ENCODE results near the gene CYP1A2.
"Not testable (repeated sequence)": the region's sequence is repeated elsewhere in the genome, so short reads cannot be mapped to it uniquely, and the experiment has no call there.

Gene CYP1A2

DNA sequence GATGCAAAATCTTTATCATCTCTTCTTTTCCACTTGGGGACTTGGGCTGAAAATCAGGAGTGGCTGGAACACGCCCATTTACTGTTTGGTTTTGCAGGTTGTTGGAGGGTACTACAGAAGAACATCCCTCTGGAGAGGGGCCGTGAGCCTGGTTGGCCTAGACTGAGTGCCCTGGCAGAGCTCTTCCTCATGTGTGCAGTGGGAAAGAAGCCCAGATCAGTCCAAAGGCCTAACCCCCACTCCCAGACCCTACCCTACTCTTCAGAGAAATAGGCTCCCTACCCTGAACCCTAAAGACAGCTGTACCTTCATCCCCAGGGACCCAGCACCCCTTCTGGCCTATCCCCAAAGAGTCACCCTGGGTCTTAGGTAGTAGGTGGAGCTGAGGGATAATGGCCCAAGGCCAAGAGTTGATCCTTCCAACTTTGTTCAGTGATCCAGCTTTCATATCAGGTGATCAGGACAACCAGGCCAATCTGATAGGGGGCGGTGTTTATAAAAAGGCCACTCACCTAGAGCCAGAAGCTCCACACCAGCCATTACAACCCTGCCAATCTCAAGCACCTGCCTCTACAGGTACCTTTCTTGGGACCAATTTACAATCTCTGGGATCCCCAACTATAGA, at the start of gene CYP1A2:
CYP1A2 (plus strand) TSS at position 524 of the 625 bp plus-strand sequence. CDS start 894 bp downstream, outside the sequence.
- DNase-seq (ENCODE audit: low spot score), result no peak

GRCh38 chr15:74709011-74709410, 39.6 kb upstream of the CYP1A2 start:
- DNase-seq (ENCODE audit: low spot score), result no peak

- DNase-seq (ENCODE audit: low spot score), result no peak
These were observed 38.8 kb upstream of the CYP1A2 start for GRCh38 chr15:74709892-74710291.

GRCh38 chr15:74710319-74711094, 38.1 kb upstream of the CYP1A2 start:
- DNase-seq (ENCODE audit: low spot score), result no peak

- DNase-seq (ENCODE audit: low spot score), result no peak
These were observed 36.3 kb upstream of the CYP1A2 start for GRCh38 chr15:74712311-74712710.

DNA sequence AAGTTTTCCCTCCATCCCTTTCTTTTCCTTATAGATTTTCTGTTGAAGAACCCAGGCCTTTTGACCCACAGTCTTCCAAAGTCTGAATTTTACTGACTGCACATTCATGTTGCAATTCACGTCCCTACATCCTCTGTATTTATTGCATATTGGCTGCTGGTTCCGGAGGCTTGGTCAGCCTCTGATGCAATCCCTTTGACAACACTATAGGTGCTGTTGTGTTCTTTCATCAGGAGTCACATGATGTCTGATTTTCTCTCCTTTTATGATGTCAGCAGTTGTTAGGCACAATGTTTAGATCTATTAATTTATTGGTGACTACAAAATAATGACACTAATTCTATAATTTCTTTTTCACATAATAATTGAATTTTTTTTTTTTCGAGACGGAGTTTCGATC, 32.0 kb upstream of the CYP1A2 start:
- DNase-seq (ENCODE audit: low spot score), result no peak

DNA sequence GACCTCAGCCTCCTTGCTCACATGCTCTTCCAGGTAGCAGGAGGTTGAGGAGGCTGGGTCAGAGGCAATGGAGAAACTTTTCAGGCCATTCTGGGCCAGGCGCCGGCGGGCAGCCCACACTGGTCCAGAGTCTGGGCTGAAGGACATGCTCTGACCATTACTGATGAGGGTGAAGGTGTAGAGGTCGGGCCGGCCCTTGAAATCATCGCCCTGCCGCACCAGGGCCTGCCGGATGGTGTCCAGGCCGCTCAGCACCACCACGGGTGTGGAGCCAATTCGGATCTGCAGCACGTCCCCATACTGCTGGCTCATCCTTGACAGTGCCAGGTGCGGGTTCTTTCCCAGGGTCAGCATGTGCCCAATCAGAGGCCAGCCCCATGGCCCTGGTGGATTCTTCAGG, 26.1 kb upstream of the CYP1A2 start:
- DNase-seq (ENCODE audit: low spot score), result no peak

- DNase-seq (ENCODE audit: low spot score), result no peak
These were observed 25.5 kb upstream of the CYP1A2 start for GRCh38 chr15:74723187-74723586.

DNA sequence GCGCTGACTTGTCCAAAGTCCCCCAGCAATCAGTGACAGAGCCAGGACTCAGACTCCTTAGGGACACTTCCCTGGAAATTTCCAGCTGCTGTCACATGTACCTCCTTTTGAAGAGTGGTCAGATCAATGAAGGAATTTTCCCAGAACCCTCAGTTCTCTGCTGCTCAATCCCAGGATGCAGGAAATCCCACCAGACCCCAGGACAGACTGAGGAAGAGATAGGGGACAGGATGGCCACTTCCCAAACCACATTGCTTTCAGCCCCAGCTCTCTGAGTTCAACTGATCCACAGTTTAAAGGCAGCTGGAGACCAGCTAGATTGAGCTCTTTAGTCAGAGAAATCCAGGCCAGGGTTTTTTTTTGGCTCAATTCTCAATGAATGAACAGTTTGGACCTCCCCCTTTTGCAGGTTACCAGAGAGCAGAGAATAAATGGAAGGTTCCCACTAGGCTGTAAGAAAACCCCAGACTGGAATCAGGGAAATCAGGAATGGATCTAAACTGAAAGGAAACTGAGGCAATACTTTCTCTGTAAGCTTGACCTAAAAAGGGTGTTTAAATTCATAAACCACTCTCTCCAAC, 24.8 kb upstream of the CYP1A2 start:
- peak; percentile 49 for DNase-seq (ENCODE audit: low spot score)

DNA sequence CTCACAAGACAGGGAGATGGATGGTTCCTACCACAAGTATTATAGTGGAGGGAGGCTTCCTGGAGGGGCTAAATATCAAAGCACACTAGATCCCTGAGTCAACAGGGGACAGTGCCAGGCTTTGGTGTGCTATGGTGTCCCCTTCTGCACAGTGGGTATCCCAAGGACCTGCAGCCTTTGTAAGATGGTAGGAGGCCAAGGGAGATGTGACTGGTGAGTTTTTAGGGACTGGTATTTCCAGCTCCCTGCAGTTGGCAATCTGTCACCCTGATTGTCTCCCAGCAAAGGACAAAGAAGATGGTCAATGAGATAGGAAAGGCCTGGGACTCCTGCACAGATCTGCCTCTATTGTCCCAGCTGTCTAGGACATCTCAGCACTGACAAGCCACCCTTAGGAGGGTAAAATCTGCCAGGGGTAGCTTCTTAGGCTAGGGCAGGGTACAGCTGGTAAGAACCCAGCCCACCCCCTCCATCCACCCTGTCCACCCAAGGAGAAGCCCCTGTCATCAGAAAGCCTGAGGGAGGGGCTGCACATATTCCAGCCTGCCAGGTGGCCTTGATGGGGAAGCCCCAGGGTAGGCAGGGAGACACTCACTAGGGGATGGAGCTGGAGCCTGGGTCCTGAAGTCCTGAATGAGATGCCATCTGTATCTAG, 23.9 kb upstream of the CYP1A2 start:
- DNase-seq (ENCODE audit: low spot score), result no peak

DNA sequence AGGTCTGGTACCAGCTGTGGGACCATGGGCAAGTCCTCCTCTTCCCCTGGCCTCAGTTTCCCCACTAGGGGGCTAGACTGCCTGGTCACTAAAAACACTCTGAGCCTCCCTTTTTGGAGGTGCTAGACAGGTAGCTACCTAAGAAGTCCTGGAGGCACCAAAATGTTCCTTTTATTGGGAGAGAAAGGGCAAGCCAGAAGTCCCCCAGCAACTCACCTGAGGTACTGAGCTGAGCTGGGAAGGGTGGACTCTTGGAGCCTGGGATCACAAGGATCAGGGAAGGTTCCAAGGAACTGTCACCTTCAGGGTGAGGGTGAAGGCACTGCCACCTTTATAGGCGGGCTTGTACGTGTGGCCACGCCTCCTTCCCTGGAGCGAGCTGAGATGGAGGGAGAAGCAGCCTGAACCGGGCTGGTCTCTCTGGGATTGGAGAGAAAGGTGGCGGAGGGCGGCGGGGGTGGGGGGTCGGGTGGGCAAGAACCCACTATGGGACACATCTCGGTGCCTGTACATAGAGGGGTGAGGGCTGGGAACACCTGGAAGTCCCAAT, 23.3 kb upstream of the CYP1A2 start, which contains the start of gene CYP1A1:
CYP1A1 (minus strand) TSS at position 304 of the 550 bp plus-strand sequence. CDS start 2,431 bp downstream, outside the sequence.
- no peak for DNase-seq (ENCODE audit: low spot score)

DNA sequence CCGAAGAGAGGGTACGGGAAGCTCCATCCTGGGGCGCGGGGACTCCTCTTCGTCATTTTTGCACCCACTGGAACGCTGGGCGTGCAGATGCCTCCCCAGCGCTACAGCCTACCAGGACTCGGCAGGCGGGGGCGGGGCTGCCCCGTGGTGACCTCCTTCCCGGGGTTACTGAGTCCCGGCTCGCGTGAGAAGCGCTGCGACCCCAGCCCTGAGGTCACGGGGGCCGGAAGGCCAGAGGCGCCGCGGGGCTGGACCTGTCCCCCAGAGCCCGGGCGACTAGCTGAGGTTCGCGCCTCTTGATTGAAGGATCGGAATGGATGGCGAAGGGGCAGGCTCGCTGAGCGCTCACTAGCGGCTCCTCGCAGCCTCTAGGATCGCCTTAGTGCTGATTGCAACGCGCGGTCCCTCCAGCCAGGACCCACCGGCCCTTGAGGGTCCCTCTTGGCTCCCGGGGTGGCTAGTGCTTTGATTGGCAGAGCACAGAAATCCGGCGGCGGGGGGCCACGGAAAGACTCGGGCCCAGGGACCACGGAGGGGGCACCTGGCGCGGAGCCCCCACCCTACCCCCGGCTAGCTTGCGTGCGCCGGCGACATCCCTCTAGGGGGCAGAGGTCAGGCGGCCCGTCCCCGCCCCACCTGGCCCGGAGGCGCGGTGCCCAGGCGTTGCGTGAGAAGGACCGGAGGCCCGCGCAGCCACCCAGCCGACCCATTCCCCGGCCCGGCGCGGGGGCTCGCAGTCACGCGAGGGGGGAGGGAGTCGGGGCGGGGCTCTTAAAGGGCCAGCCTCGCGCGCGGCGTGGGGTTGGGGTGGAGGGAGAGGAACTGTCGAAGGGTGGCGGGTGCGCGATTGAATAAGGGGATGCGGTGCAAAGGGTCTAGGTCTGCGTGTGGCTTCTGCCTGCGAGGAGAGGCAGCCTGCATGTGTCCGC, 22.5 kb upstream of the CYP1A2 start:
- DNase-seq (ENCODE audit: low spot score), result no peak

- no peak for DNase-seq (ENCODE audit: low spot score)
These were observed 21.9 kb upstream of the CYP1A2 start for GRCh38 chr15:74726774-74727164.

DNA sequence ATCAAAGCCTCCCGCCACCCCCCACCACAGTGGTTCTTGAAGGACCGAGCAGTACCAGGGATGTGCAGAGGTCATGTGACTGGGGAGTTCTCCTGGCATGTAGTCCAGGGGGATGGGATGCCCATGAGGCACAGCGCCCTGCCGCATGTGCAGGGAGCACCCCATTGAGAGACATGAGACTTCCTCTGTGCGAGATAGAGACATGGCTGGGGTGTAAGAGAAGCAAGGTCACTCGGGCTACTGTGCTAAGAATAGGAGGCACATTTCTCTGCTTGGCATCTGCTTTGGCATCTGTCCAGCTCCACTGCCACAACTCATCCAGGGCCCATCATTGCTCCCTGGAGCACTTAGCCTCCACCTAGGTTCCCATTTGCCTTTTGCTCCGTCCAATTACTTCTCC, 20.9 kb upstream of the CYP1A2 start:
- no peak for DNase-seq (ENCODE audit: low spot score)

GRCh38 chr15:74728699-74729098, 19.9 kb upstream of the CYP1A2 start:
- not testable (repeated sequence) for DNase-seq (ENCODE audit: low spot score)

GRCh38 chr15:74729372-74729771, 19.3 kb upstream of the CYP1A2 start:
- DNase-seq (ENCODE audit: low spot score), result not testable (repeated sequence)

DNA sequence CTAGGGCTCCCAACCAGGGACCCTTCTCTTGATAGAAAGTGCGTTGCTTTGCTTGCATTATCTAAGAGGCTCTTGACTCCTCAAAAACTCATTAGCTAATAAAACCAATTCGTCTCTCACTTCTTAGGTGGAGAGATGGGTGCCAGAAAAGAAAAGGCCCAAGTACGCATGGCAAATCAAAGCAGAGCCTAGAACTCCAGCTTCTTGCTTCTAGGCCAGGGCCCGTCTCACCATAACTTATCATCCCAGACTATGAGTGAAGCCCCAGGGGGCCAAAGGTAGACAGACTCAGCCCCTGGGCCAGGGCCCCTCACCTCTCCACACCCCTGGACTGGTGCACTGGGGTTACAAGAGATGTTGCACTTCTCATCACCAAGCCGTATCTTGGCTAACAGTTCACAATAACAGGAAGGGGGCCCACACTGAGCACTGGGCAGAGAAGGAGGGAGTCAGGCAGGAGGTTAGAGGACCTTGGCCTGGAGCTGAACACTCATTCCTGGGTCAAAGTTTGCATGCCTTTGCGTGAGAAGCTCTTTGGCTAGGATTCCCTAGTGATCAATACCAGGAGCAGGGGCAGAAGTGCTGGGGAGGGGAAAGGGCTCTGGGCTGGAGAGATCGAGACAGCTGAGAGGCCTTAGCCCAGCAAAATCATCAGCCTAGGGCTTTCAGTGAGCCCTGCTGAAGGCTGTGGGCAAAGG, 17.9 kb upstream of the CYP1A2 start:
- DNase-seq (ENCODE audit: low spot score), result no peak

- no peak for DNase-seq (ENCODE audit: low spot score)
These were observed 15.8 kb upstream of the CYP1A2 start for GRCh38 chr15:74732846-74733245.

GRCh38 chr15:74733269-74733668, 15.4 kb upstream of the CYP1A2 start:
- no peak for DNase-seq (ENCODE audit: low spot score)

- no peak for DNase-seq (ENCODE audit: low spot score)
These were observed 13.3 kb upstream of the CYP1A2 start for GRCh38 chr15:74735305-74735704.

- not testable (repeated sequence) for DNase-seq (ENCODE audit: low spot score)
These were observed 10.4 kb upstream of the CYP1A2 start for GRCh38 chr15:74738239-74738638.
